ENCODE results near the gene NPAS3.

NPAS3 gene

GRCh38 chr14:33449703-33450395, 511.2 kb downstream of the NPAS3 start:
- no peaks in the 10 kb centered on the region for H3K79me2 ChIP-seq (ENCODE audit: insufficient read depth, low read length)
- TF ChIP-seq EZH2phosphoT487 (IDR thresholded peaks at IDR 0.05; ENCODE audit: borderline replicate concordance) (no peak), CTCF (conservative IDR thresholded peaks at IDR 0.05; ENCODE audit: low read length) (no peak)
- H3K9me3 ChIP-seq (ENCODE audit: insufficient read depth, low read depth, low read length), result no peaks in the 10 kb centered on the region
- no peaks in the 10 kb centered on the region for H3K27me3 ChIP-seq (ENCODE audit: insufficient read depth, low read length, poor library complexity, severe bottlenecking)
- H3F3A ChIP-seq (ENCODE audit: low read depth), result no peaks in the 10 kb centered on the region
- H3K9me2 ChIP-seq (replicated peaks; ENCODE audit: low read depth, low read length), result no peaks in the 10 kb centered on the region
- no peaks in the 10 kb centered on the region for H4K20me1 ChIP-seq (ENCODE audit: insufficient read depth, low read length, poor library complexity, severe bottlenecking)
- H3K9ac ChIP-seq (ENCODE audit: low read depth, low read length, poor library complexity, severe bottlenecking), result no peak overlapping the region
- no peaks in the 10 kb centered on the region for H3K36me3 ChIP-seq (ENCODE audit: insufficient read depth, low read length)
- H3K4me3 ChIP-seq (ENCODE audit: low read length, poor library complexity, severe bottlenecking), result no peak overlapping the region
- peaks cover 2% of the 10 kb centered on the region for H3K4me1 ChIP-seq (ENCODE audit: insufficient read depth, low read length, poor library complexity, severe bottlenecking)
- H2AFZ ChIP-seq (ENCODE audit: low read length), result no peak overlapping the region
- H3K4me2 ChIP-seq (ENCODE audit: low read depth, low read length, poor library complexity, severe bottlenecking), result no peak overlapping the region

- no peak overlapping the region for H3K4me3 ChIP-seq (ENCODE audit: low read length, poor library complexity, severe bottlenecking)
- no peaks in the 10 kb centered on the region for H4K20me1 ChIP-seq (ENCODE audit: insufficient read depth, low read length, poor library complexity, severe bottlenecking)
- H3K36me3 ChIP-seq (ENCODE audit: insufficient read depth, low read length), result no peaks in the 10 kb centered on the region
- H3K9me3 ChIP-seq (ENCODE audit: insufficient read depth, low read depth, low read length), result no peaks in the 10 kb centered on the region
- no peak for TF ChIP-seq CTCF (conservative IDR thresholded peaks at IDR 0.05; ENCODE audit: low read length)
- no peak for TF ChIP-seq EZH2phosphoT487 (IDR thresholded peaks at IDR 0.05; ENCODE audit: borderline replicate concordance)
- H3K9me2 ChIP-seq (replicated peaks; ENCODE audit: low read depth, low read length), result no peaks in the 10 kb centered on the region
- no peaks in the 10 kb centered on the region for H3F3A ChIP-seq (ENCODE audit: low read depth)
- H3K27me3 ChIP-seq (ENCODE audit: insufficient read depth, low read length, poor library complexity, severe bottlenecking), result no peaks in the 10 kb centered on the region
- H3K9ac ChIP-seq (ENCODE audit: low read depth, low read length, poor library complexity, severe bottlenecking), result no peak overlapping the region
- H3K79me2 ChIP-seq (ENCODE audit: insufficient read depth, low read length), result no peaks in the 10 kb centered on the region
- no peak overlapping the region for H2AFZ ChIP-seq (ENCODE audit: low read length)
- H3K4me2 ChIP-seq (ENCODE audit: low read depth, low read length, poor library complexity, severe bottlenecking), result no peak overlapping the region
- H3K4me1 ChIP-seq (ENCODE audit: insufficient read depth, low read length, poor library complexity, severe bottlenecking), result peaks cover 2% of the 10 kb centered on the region
Observed at GRCh38 chr14:33450416-33450815, 511.7 kb downstream of the NPAS3 start.

- no peaks in the 10 kb centered on the region for H3K27me3 ChIP-seq (ENCODE audit: insufficient read depth, low read length, poor library complexity, severe bottlenecking)
Observed at GRCh38 chr14:33451211-33451610, 512.5 kb downstream of the NPAS3 start.

More at GRCh38 chr14:33451211-33451610, 512.5 kb downstream of the NPAS3 start:
- H3K4me3 ChIP-seq (ENCODE audit: low read length, poor library complexity, severe bottlenecking), result no peak overlapping the region
- no peak overlapping the region for H2AFZ ChIP-seq (ENCODE audit: low read length)
- H3K9ac ChIP-seq (ENCODE audit: low read depth, low read length, poor library complexity, severe bottlenecking), result no peak overlapping the region
- H3K36me3 ChIP-seq (ENCODE audit: insufficient read depth, low read length), result no peaks in the 10 kb centered on the region
- H3K79me2 ChIP-seq (ENCODE audit: insufficient read depth, low read length), result no peaks in the 10 kb centered on the region
- H3K4me1 ChIP-seq (ENCODE audit: insufficient read depth, low read length, poor library complexity, severe bottlenecking), result peaks cover 2% of the 10 kb centered on the region
- H4K20me1 ChIP-seq (ENCODE audit: insufficient read depth, low read length, poor library complexity, severe bottlenecking), result no peaks in the 10 kb centered on the region
- no peaks in the 10 kb centered on the region for H3K9me2 ChIP-seq (replicated peaks; ENCODE audit: low read depth, low read length)
- TF ChIP-seq CTCF (conservative IDR thresholded peaks at IDR 0.05; ENCODE audit: low read length) (no peak), EZH2phosphoT487 (IDR thresholded peaks at IDR 0.05; ENCODE audit: borderline replicate concordance) (no peak)
- no peaks in the 10 kb centered on the region for H3F3A ChIP-seq (ENCODE audit: low read depth)
- H3K9me3 ChIP-seq (ENCODE audit: insufficient read depth, low read depth, low read length), result no peaks in the 10 kb centered on the region
- H3K4me2 ChIP-seq (ENCODE audit: low read depth, low read length, poor library complexity, severe bottlenecking), result no peak overlapping the region

Data from Loucy (cell line).